MM.1S (cell line): ENCODE results near the gene ARPP21.

Experiments used
- DNase-seq: peaks from one replicate; pipeline ENCODE4 v3.0.0-alpha.2; 2015
- H2AFZ ChIP-seq: fragments of 300-600 bp; sonication (generic); 2 replicates; pipeline ENCODE4 v1.6.0; 2016; ENCODE audit warnings: antibody characterized with exemption, low read length
- H3F3A ChIP-seq: fragments of 300-600 bp; sonication (generic); 2 replicates; pipeline ENCODE4 v1.6.1; 2016; ENCODE audit warnings: mild to moderate bottlenecking, antibody characterized with exemption, low read length, moderate library complexity, mixed read lengths; ENCODE audit not compliant: insufficient read depth
- H3K27ac ChIP-seq: fragments of 300-600 bp; sonication (generic); 2 replicates; pipeline ENCODE4 v1.5.1; 2016; ENCODE audit warnings: mild to moderate bottlenecking, low read length
- H3K27me3 ChIP-seq: fragments of 300-600 bp; sonication (generic); replicated peaks from 2 replicates; pipeline ENCODE4 v1.6.0; 2016; ENCODE audit warnings: low read length; ENCODE audit not compliant: insufficient read depth
- H3K36me3 ChIP-seq: fragments of 300-600 bp; sonication (generic); replicated peaks from 2 replicates; pipeline ENCODE4 v1.6.1; 2016; ENCODE audit warnings: mild to moderate bottlenecking, low read length, mixed read lengths; ENCODE audit not compliant: insufficient read depth
- H3K4me1 ChIP-seq: fragments of 300-600 bp; sonication (generic); 2 replicates; pipeline ENCODE4 v1.6.1; 2016; ENCODE audit warnings: low read length, mixed read lengths
- H3K4me2 ChIP-seq: fragments of 300-600 bp; sonication (generic); 2 replicates; pipeline ENCODE4 v1.6.0; 2016; ENCODE audit warnings: low read depth, low read length
- H3K4me3 ChIP-seq: fragments of 300-600 bp; sonication (generic); 2 replicates; pipeline ENCODE4 v1.5.1; 2016; ENCODE audit warnings: low read length, mixed read lengths
- H3K79me2 ChIP-seq: fragments of 300-600 bp; sonication (generic); 2 replicates; pipeline ENCODE4 v1.6.1; 2016; ENCODE audit warnings: mixed run types, low read length, mixed read lengths
- H3K9ac ChIP-seq: fragments of 300-600 bp; sonication (generic); 2 replicates; pipeline ENCODE4 v1.6.1; 2016; ENCODE audit warnings: low read length, mixed read lengths
- H3K9me2 ChIP-seq: fragments of 300-600 bp; sonication (generic); replicated peaks from 2 replicates; pipeline ENCODE4 v1.6.1; 2016; ENCODE audit warnings: mild to moderate bottlenecking, low read length, mixed read lengths; ENCODE audit not compliant: insufficient read depth
- H3K9me3 ChIP-seq: fragments of 300-600 bp; sonication (generic); replicated peaks from 2 replicates; pipeline ENCODE4 v1.6.1; 2016; ENCODE audit warnings: mild to moderate bottlenecking, low read length, mixed read lengths; ENCODE audit not compliant: insufficient read depth
- H4K20me1 ChIP-seq: fragments of 300-600 bp; sonication (generic); 2 replicates; pipeline ENCODE4 v1.6.1; 2016; ENCODE audit warnings: mild to moderate bottlenecking, low read length, moderate library complexity, mixed read lengths; ENCODE audit not compliant: insufficient read depth
- EZH2 ChIP-seq: fragments of 300-600 bp; sonication (generic); optimal IDR thresholded peaks from 2 replicates; pipeline ENCODE3; 2017; ENCODE audit warnings: low read depth, mild to moderate bottlenecking, antibody characterized with exemption, low read length, mixed read lengths
- EZH2phosphoT487 ChIP-seq: fragments of 300-600 bp; sonication (generic); IDR thresholded peaks from 2 replicates; pipeline ENCODE4 v1.6.1; 2018; ENCODE audit warnings: antibody characterized with exemption, low read length
- TF ChIP-seq, protein P1 (sequence below): fragments of 300-600 bp; sonication (generic); IDR thresholded peaks from 2 replicates; pipeline ENCODE4 v1.5.1; 2016; ENCODE audit warnings: antibody characterized with exemption, low read length, mixed read lengths

Gene ARPP21

DNA sequence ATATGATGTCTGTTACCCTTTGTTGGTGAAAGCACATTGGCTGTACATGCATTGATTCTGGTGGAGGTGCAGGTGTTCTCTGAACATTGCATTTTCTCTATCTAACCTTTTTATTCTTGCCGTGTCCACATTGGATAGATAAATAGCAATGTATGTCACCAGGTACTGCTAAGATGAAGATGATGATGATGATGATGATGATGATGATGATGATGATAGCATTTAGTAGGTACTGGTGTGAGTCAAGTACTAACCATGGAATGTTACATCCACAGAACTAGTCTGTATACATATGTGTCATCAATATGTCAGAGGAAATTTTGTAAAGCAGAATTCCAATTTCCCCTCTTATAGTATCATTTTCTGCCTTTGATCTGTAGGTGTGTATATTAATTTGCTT is 36.3 kb downstream of the ARPP21 start:
- Histone ChIP-seq H3K9me2 (no peaks in the 10 kb centered on the region), H3K4me3 (no peak overlapping the region), H3K4me2 (no peak overlapping the region), H3K4me1 (no peaks in the 10 kb centered on the region), H3K36me3 (no peaks in the 10 kb centered on the region), H2AFZ (no peak overlapping the region), H3K9me3 (no peaks in the 10 kb centered on the region), H3K79me2 (no peaks in the 10 kb centered on the region), H3K27ac (no peak overlapping the region), H3K27me3 (no peaks in the 10 kb centered on the region), H4K20me1 (no peaks in the 10 kb centered on the region), H3K9ac (no peak overlapping the region), H3F3A (no peaks in the 10 kb centered on the region)
- DNase-seq: no peak
- TF ChIP-seq EZH2: no peak
- no peak for TF ChIP-seq EZH2phosphoT487
- TF ChIP-seq, protein P1, sequence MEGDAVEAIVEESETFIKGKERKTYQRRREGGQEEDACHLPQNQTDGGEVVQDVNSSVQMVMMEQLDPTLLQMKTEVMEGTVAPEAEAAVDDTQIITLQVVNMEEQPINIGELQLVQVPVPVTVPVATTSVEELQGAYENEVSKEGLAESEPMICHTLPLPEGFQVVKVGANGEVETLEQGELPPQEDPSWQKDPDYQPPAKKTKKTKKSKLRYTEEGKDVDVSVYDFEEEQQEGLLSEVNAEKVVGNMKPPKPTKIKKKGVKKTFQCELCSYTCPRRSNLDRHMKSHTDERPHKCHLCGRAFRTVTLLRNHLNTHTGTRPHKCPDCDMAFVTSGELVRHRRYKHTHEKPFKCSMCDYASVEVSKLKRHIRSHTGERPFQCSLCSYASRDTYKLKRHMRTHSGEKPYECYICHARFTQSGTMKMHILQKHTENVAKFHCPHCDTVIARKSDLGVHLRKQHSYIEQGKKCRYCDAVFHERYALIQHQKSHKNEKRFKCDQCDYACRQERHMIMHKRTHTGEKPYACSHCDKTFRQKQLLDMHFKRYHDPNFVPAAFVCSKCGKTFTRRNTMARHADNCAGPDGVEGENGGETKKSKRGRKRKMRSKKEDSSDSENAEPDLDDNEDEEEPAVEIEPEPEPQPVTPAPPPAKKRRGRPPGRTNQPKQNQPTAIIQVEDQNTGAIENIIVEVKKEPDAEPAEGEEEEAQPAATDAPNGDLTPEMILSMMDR: no peak

DNA sequence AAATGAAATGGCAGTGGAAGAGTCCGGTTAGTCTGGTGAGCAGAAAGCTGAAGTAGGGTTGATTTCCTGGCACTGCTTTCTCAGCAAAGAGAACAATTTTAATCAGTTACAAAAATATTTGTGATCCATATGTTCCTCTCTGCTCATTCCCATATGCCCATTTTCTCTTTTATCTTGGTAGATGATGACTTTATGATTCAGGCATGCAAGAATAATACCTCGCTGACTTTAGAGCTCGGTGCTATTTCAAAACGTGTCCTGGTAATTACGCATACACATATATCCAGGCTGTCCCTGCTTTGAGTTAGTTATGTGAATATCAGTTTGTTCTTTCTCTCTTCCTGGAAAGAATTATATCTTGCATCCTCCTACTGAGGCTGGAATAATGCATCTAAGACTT is 38.5 kb downstream of the ARPP21 start:
- Histone ChIP-seq H3K4me1 (no peaks in the 10 kb centered on the region), H3K4me3 (no peak overlapping the region), H3K4me2 (no peak overlapping the region), H3K27ac (no peak overlapping the region), H3K9ac (no peak overlapping the region), H3K9me3 (no peaks in the 10 kb centered on the region), H3K9me2 (no peaks in the 10 kb centered on the region), H3K27me3 (no peaks in the 10 kb centered on the region), H3K79me2 (no peaks in the 10 kb centered on the region), H3K36me3 (no peaks in the 10 kb centered on the region), H2AFZ (no peak overlapping the region), H4K20me1 (no peaks in the 10 kb centered on the region), H3F3A (no peaks in the 10 kb centered on the region)
- TF ChIP-seq EZH2phosphoT487 (no peak), EZH2 (no peak)
- TF ChIP-seq, protein P1: no peak
- no peak for DNase-seq

DNA sequence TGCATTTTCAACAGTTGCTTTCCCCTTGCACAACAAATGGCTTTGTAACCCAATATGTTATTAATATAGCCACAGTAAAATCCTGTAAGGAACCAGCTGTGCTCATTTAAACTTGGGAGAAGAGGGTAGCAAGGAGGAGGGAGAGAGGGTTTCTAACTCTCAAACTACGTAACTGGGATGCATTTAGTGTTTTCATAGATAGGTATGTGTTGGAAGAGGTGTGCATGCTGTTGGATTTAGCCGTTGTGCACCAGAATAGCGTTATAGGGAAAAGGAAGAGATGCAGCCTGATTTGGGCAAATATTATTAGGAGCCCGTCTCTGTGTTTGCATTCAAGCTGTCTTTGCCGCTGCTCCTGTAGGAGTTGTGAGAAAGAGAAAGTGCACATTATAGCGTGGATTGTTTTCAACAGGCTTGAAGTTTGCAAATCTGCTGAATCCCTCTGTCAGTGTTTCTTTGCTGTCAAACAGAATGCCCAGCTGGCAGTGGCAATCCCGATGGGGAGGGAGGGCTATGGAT is 39.4 kb downstream of the ARPP21 start:
- no peaks in the 10 kb centered on the region for H3K4me1 ChIP-seq
- H3K27ac ChIP-seq: no peak overlapping the region
- H3K9ac ChIP-seq: no peak overlapping the region
- H3K4me2 ChIP-seq: no peak overlapping the region
- no peak overlapping the region for H3K4me3 ChIP-seq
- H2AFZ ChIP-seq: no peak overlapping the region
- no peaks in the 10 kb centered on the region for H3K36me3 ChIP-seq
- H3K9me3 ChIP-seq: no peaks in the 10 kb centered on the region
- no peaks in the 10 kb centered on the region for H3F3A ChIP-seq
- no peaks in the 10 kb centered on the region for H3K27me3 ChIP-seq
- no peaks in the 10 kb centered on the region for H3K79me2 ChIP-seq
- no peaks in the 10 kb centered on the region for H4K20me1 ChIP-seq
- H3K9me2 ChIP-seq: no peaks in the 10 kb centered on the region
- TF ChIP-seq, protein P1: no peak
- no peak for TF ChIP-seq EZH2phosphoT487
- no peak for TF ChIP-seq EZH2
- no peak for DNase-seq
